ENCODE results near the gene PCNX2. TPM values are rescaled to one million over a fixed set of nuclear protein-coding genes. Genes with fewer than 3 reads are reported as not detected.

PCNX2 gene
- total RNA-seq, 3 donors from 2014 or later = 6.0 to 11.3 (median 8.5) TPM

- intact Hi-C loops (cut with DNase I, micrococcal nuclease) = no loop called here
- DNase-seq (no peak), ATAC-seq (peak; percentile 49)
- Histone ChIP-seq H3K4me1 (ENCODE audit: low read depth) (no peaks in the 10 kb centered on the region), H3K4me3 (no peak overlapping the region), H3K36me3 (ENCODE audit: low read depth) (no peaks in the 10 kb centered on the region), H3K9me3 (no peaks in the 10 kb centered on the region)
- no peak for TF ChIP-seq CTCF (IDR thresholded peaks at IDR 0.05)
Observed at GRCh38 chr1:233281711-233282581, 13.6 kb downstream of the PCNX2 start.

GRCh38 chr1:233279971-233280370, 15.6 kb downstream of the PCNX2 start:
- no peak for ATAC-seq

GRCh38 chr1:233278631-233279030, 16.9 kb downstream of the PCNX2 start:
- H3K4me1 ChIP-seq (ENCODE audit: low read depth) = no peaks in the 10 kb centered on the region
- no peaks in the 10 kb centered on the region for H3K36me3 ChIP-seq (ENCODE audit: low read depth)
- no peak for TF ChIP-seq CTCF (IDR thresholded peaks at IDR 0.05)
- intact Hi-C loops (cut with DNase I, micrococcal nuclease) = no loop called here
- H3K4me3 ChIP-seq = no peak overlapping the region
- no peaks in the 10 kb centered on the region for H3K9me3 ChIP-seq
- DNase-seq = no peak
- no peak for ATAC-seq

More at GRCh38 chr1:233279971-233280370, 15.6 kb downstream of the PCNX2 start:
- Histone ChIP-seq H3K9me3 (no peaks in the 10 kb centered on the region), H3K36me3 (ENCODE audit: low read depth) (no peaks in the 10 kb centered on the region), H3K4me3 (no peak overlapping the region), H3K4me1 (ENCODE audit: low read depth) (no peaks in the 10 kb centered on the region)
- intact Hi-C loops (cut with DNase I, micrococcal nuclease) = no loop called here
- DNase-seq = no peak
- TF ChIP-seq CTCF (IDR thresholded peaks at IDR 0.05) = no peak

DNA sequence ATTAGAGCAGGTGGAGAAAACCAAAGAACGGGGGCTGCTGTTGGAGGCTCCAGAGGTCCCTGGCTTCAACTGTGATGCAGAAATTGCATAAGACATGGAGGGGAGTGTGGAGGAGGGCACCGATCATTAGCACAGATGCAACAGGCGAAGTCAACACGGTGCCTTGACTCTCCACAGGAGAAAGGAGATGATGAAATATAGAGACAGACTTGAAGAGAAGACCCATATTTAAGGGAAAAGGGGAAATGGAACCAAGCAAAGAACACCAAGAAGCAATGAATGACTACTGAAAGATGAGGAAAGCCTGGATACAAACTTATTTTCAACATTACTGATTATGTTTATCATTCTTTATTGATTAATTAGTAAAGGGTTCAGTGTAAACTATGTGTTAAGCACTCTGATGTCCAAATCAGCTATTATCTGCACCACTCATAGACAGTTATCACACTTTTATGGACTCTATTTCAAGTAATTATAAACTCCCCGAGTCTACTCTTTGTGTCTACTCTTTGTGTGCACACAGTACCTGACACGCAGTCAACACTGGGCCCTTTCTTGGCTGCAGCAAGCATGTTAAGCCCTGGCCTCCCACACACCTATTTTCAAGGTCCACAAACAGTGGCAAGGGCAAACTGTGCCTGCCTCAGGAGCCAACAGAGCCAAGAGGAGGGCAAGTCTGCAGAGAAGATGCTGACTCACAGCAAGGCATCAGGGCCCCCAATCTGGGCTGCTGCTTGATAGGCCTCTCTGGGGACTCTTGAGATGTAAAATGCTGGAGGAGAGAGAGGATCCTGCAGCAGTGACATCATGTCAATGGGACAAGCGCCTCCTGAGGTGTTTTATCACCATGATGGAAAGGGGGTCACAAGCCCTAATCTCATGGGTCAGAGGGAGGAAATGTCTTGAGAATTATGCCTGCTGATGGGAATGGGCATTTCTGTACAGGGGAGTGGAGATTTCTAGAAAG, 17.6 kb downstream of the PCNX2 start:
- no peak for ATAC-seq
- TF ChIP-seq CTCF (IDR thresholded peaks at IDR 0.05) = no peak
- H3K9me3 ChIP-seq = no peaks in the 10 kb centered on the region
- H3K36me3 ChIP-seq (ENCODE audit: low read depth) = no peaks in the 10 kb centered on the region
- no peaks in the 10 kb centered on the region for H3K4me1 ChIP-seq (ENCODE audit: low read depth)
- intact Hi-C loops (cut with DNase I, micrococcal nuclease) = no loop called here
- no peak for DNase-seq
- no peak overlapping the region for H3K4me3 ChIP-seq

DNA sequence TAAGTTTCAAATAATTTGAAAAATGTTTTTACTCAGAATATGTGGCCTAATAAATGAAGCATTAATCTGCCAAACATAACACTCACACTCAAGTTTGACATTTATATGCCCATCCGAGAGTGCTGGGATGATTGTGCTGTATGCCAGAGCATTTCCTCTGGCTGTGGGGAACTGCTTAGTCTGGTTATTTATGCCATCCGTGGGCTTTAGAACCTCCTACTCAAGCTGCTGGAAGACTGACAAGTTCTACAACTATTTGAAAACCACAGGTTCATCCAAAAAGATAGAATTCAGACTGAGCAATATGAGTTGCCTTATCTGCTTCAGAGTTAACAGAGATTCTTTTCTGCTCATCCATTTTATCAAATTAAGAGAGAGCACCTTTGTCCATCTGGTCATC, 25.9 kb downstream of the PCNX2 start:
- Histone ChIP-seq H3K4me1 (ENCODE audit: low read depth) (no peaks in the 10 kb centered on the region), H3K9me3 (no peaks in the 10 kb centered on the region), H3K4me3 (no peak overlapping the region), H3K36me3 (ENCODE audit: low read depth) (no peaks in the 10 kb centered on the region)
- DNase-seq (no peak), ATAC-seq (no peak)
- intact Hi-C loops (cut with DNase I, micrococcal nuclease) = no loop called here
- no peak for TF ChIP-seq CTCF (IDR thresholded peaks at IDR 0.05)
